Measurements from ENCODE around the gene RAB3C. TPM values are rescaled to one million over a fixed set of nuclear protein-coding genes. Genes with fewer than 3 reads are reported as not detected.

RAB3C gene
- total RNA-seq, 6 experiments from 2014 or later = 0.18 to 2.6 (median 0.99) TPM

GRCh38 chr5:58800861-58801540, 218.1 kb downstream of the RAB3C start:
- Histone ChIP-seq H3K4me1 (no peaks in the 10 kb centered on the region), H3K36me3 (no peaks in the 10 kb centered on the region), H3K4me3 (no peak overlapping the region), H3K27ac (no peak overlapping the region), H3K9me3 (no peaks in the 10 kb centered on the region), H3K27me3 (no peaks in the 10 kb centered on the region)
- intact Hi-C loops (cut with DNase I) = no loop called here
- TF ChIP-seq POLR2A (IDR thresholded peaks at IDR 0.05) (no peak), CTCF (IDR thresholded peaks at IDR 0.05) (no peak)
- ATAC-seq = no peak
- no peak for DNase-seq
- WGBS (ENCODE audit: insufficient coverage, low coverage, low lambda C conversion rate, missing lambda C conversion rate) = 45% methylated on average over 5 of the region's 5 CpGs

- ATAC-seq = no peak
- Histone ChIP-seq H3K4me1 (no peaks in the 10 kb centered on the region), H3K4me3 (no peak overlapping the region), H3K36me3 (no peaks in the 10 kb centered on the region), H3K9me3 (no peaks in the 10 kb centered on the region), H3K27me3 (no peaks in the 10 kb centered on the region), H3K27ac (no peak overlapping the region)
- intact Hi-C loops (cut with DNase I) = no loop called here
- TF ChIP-seq CTCF (IDR thresholded peaks at IDR 0.05) (no peak), POLR2A (IDR thresholded peaks at IDR 0.05) (no peak)
- DNase-seq = no peak
Measured at GRCh38 chr5:58803056-58803455, 220.2 kb downstream of the RAB3C start.

- intact Hi-C loops (cut with DNase I) = no loop called here
- Histone ChIP-seq H3K27me3 (no peaks in the 10 kb centered on the region), H3K9me3 (no peaks in the 10 kb centered on the region), H3K4me3 (no peak overlapping the region), H3K36me3 (no peaks in the 10 kb centered on the region), H3K27ac (no peak overlapping the region), H3K4me1 (no peaks in the 10 kb centered on the region)
- no peak for TF ChIP-seq CTCF (IDR thresholded peaks at IDR 0.05)
- TF ChIP-seq POLR2A (IDR thresholded peaks at IDR 0.05) = no peak
- DNase-seq (no peak), ATAC-seq (no peak)
Measured at GRCh38 chr5:58804291-58804690, 221.4 kb downstream of the RAB3C start.

GRCh38 chr5:58810086-58810485, 227.2 kb downstream of the RAB3C start:
- no peak for TF ChIP-seq CTCF (IDR thresholded peaks at IDR 0.05)
- no peak for TF ChIP-seq POLR2A (IDR thresholded peaks at IDR 0.05)
- Histone ChIP-seq H3K27me3 (no peaks in the 10 kb centered on the region), H3K4me3 (no peak overlapping the region), H3K36me3 (no peaks in the 10 kb centered on the region), H3K27ac (no peak overlapping the region), H3K9me3 (no peaks in the 10 kb centered on the region), H3K4me1 (no peaks in the 10 kb centered on the region)
- intact Hi-C loops (cut with DNase I) = loop anchor here in 1 of 2 donors (10.0 kb wide), 1 partner anchor 315 kb away; the partner anchor contains the start of gene GAPT
- no peak for DNase-seq
- ATAC-seq = no peak
- no CpG with 5 or more reads among the region's 1 CpG for WGBS (ENCODE audit: insufficient coverage, low coverage, low lambda C conversion rate, missing lambda C conversion rate)

- Histone ChIP-seq H3K4me3 (no peak overlapping the region), H3K9me3 (no peaks in the 10 kb centered on the region), H3K4me1 (no peaks in the 10 kb centered on the region), H3K27ac (no peak overlapping the region), H3K36me3 (no peaks in the 10 kb centered on the region), H3K27me3 (no peaks in the 10 kb centered on the region)
- TF ChIP-seq POLR2A (IDR thresholded peaks at IDR 0.05) = no peak
- no peak for TF ChIP-seq CTCF (IDR thresholded peaks at IDR 0.05)
- WGBS (ENCODE audit: insufficient coverage, low coverage, low lambda C conversion rate, missing lambda C conversion rate) = 91% methylated on average over 3 of the region's 3 CpGs
- ATAC-seq = no peak
- DNase-seq = no peak
- intact Hi-C loops (cut with DNase I) = loop anchor here in 1 of 2 donors (10.0 kb wide), 1 partner anchor 319 kb away; the partner anchor contains the start of gene GAPT
Measured at GRCh38 chr5:58813855-58814254, 231.0 kb downstream of the RAB3C start.

Measured in right lobe of liver (tissue), 6 donors.